Calu3 (cell line): ENCODE measurements around the gene FHAD1. TPM values are rescaled to one million over a fixed set of nuclear protein-coding genes. Genes with fewer than 3 reads are reported as not detected.

Source experiments
- BruUV-seq: library from RNA; stranded (reverse); fragments of 400-500 nt; replicated peaks from 2 replicates; lab custom pipeline; 2021; lab: Mats Ljungman, UMichigan
- CTCF ChIA-PET: fragments of 300-600 bp; sonication (Branson Sonifier 250); formaldehyde crosslinking; loops from one replicate; lab custom pipeline; 2022; ENCODE audit warnings: antibody characterized with exemption; lab: Charles Lee
- DNase-seq: peaks from one replicate; pipeline ENCODE4 v3.0.0; 2022
- H3K27ac Mint-ChIP-seq: one replicate; pipeline ENCODE4 v1.8.0; 2022; ENCODE audit warnings: mixed read lengths; ENCODE audit not compliant: unreplicated experiment
- H3K27me3 Mint-ChIP-seq: one replicate; pipeline ENCODE4 v1.8.0; 2022; ENCODE audit warnings: mixed read lengths; ENCODE audit not compliant: unreplicated experiment
- H3K36me3 Mint-ChIP-seq: one replicate; pipeline ENCODE4 v1.8.0; 2022; ENCODE audit warnings: mild to moderate bottlenecking, moderate library complexity, mixed read lengths; ENCODE audit not compliant: insufficient read depth, unreplicated experiment
- H3K4me1 Mint-ChIP-seq: one replicate; pipeline ENCODE4 v1.8.0; 2022; ENCODE audit warnings: mild to moderate bottlenecking, low read depth, mixed read lengths; ENCODE audit not compliant: unreplicated experiment
- H3K4me3 Mint-ChIP-seq: one replicate; pipeline ENCODE4 v1.8.0; 2022; ENCODE audit warnings: mild to moderate bottlenecking, low read depth, moderate library complexity, mixed read lengths; ENCODE audit not compliant: unreplicated experiment
- H3K9me3 Mint-ChIP-seq: one replicate; pipeline ENCODE4 v1.8.0; 2022; ENCODE audit warnings: low read depth, mixed read lengths; ENCODE audit not compliant: unreplicated experiment
- CTCF ChIP-seq: fragments of 200-600 bp; IDR thresholded peaks from one replicate; pipeline ENCODE4 v1.8.0; 2022; ENCODE audit warnings: antibody characterized with exemption; ENCODE audit not compliant: unreplicated experiment
- intact Hi-C: fragments of 100-400 bp; cut with micrococcal nuclease; formaldehyde crosslinking; loops from one replicate; pipeline ENCODE4 v1.10.0; 2022; ENCODE audit not compliant: unreplicated experiment
- total RNA-seq: library from RNA; stranded (reverse); gene quantifications from 2 replicates; pipeline ENCODE4 v1.2.3, GENCODE V29; 2022

The FHAD1 gene
- total RNA-seq, 1 experiment from 2014 or later: 2.7 TPM

DNA sequence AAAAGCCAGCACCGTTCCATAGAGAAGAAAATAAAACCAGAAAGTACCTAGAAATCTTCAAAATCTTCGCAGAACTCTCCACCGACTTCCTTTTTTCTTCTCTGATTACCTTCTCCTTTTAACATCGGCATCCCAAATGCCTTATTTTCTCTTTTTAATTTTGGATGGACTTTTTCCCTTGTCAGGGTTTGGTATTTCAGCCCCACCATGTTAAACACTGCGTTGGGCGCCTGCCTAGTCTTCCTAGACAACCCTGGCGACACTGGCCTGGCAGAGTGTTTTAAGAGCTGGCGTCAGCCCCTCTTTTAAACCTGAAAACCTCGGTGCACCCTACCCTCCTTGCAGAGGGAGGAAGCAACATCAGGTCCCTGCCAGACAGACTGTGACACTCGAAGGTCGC is 96.7 kb downstream of the FHAD1 start:
- TF ChIP-seq CTCF: no peak
- Mint-ChIP-seq H3K4me1 (peaks cover 24% of the 10 kb centered on the region), H3K9me3 (no peaks in the 10 kb centered on the region), H3K27ac (no peak overlapping the region), H3K4me3 (no peak overlapping the region), H3K27me3 (no peaks in the 10 kb centered on the region), H3K36me3 (no peaks in the 10 kb centered on the region)
- intact Hi-C loops: no loop called here
- CTCF ChIA-PET: no interaction called here
- no peak for DNase-seq
- no TSS peak for BruUV-seq

- no peak for DNase-seq
- no peak for TF ChIP-seq CTCF
- Mint-ChIP-seq H3K4me3 (no peak overlapping the region), H3K27ac (no peak overlapping the region), H3K9me3 (no peaks in the 10 kb centered on the region), H3K27me3 (no peaks in the 10 kb centered on the region), H3K36me3 (no peaks in the 10 kb centered on the region), H3K4me1 (peaks cover 17% of the 10 kb centered on the region)
- BruUV-seq: no TSS peak
- intact Hi-C loops: no loop called here
- CTCF ChIA-PET: no interaction called here
Observed at GRCh38 chr1:15344380-15344779, 97.4 kb downstream of the FHAD1 start.

DNA sequence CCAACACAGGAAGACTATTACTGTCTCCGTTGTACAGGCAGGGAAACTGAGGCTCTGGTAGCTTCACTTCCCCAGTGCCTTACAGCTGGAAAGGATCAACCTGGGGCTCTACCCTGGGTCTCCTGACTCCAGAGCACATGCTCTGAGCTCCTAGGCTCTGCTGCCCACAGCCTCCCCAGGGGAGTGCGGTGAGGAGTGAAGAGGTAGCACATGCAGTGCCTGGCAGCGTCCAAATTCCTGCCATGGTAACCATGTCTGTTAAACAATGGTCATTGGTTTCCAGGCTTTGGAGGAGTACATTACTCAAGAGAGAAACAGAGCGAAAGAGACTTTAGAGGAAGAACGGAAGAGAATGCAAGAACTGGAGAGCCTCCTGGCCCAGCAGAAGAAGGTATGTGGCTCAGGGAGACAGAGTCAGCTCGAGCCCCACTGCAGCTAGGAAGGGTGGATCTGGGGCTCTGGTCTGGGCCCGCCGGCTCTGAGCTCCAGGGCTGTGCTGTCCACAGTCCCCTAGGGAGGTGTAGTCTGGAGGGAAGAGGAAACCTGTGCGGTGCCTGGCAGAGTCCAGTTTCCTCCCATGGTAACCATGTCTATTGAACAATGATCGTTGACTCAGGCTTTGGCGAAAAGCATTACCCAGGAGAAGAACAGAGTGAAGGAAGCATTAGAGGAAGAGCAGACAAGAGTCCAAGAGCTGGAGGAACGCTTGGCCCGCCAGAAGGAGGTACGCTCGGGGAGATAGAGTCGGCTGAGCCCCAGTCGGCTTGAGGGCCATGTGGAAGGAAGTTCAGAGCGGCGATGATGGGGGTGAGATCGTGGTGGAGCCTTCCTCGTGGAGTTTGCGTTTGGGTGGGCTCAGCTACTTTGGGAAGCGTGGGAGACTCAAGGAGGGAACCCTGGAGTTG is 98.0 kb downstream of the FHAD1 start:
- H3K27me3 Mint-ChIP-seq: no peaks in the 10 kb centered on the region
- H3K4me1 Mint-ChIP-seq: peaks cover 18% of the 10 kb centered on the region
- TF ChIP-seq CTCF: no peak
- intact Hi-C loops: no loop called here
- DNase-seq: no peak
- H3K9me3 Mint-ChIP-seq: no peaks in the 10 kb centered on the region
- H3K36me3 Mint-ChIP-seq: no peaks in the 10 kb centered on the region
- no peak overlapping the region for H3K4me3 Mint-ChIP-seq
- no peak overlapping the region for H3K27ac Mint-ChIP-seq
- CTCF ChIA-PET: no interaction called here
- no TSS peak for BruUV-seq

DNA sequence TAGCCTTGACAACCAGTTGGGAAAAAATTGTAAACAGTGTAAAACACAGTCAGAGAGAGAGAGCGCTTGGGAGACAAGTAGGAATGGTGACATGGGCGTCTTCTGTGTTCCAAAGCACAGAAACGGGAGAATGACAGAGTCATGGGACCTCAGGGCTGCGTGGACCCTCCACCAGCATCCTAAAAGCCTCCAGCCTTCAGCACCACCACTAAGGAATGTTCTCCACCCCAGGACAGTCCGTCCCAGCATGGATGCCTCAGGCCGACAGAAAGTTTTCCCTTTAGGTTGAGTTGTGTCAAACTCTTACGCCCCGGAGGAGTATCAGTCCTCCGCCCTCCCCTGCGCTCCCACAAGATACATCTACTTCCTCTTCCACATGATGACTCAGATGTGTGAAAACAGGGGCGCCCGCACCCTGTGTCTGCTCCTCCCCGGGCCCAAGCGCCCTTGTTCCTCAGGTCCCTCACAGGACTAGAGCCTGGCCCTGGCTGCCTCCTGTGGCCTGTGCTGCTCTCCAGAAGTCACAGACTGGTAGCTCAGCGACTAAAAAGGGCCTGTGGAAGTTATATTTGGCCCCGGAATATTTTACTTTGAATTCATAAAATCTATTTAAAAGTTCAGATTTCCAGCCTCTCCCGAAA is 98.8 kb downstream of the FHAD1 start:
- no TSS peak for BruUV-seq
- Mint-ChIP-seq H3K9me3 (no peaks in the 10 kb centered on the region), H3K27ac (no peak overlapping the region), H3K27me3 (no peaks in the 10 kb centered on the region), H3K4me3 (no peak overlapping the region), H3K36me3 (no peaks in the 10 kb centered on the region), H3K4me1 (peaks cover 25% of the 10 kb centered on the region)
- DNase-seq: no peak
- intact Hi-C loops: no loop called here
- TF ChIP-seq CTCF: no peak
- CTCF ChIA-PET: no interaction called here
